GM23338 (cell line): Measurements from ENCODE around the gene MEGF11. TPM values are rescaled to one million over a fixed set of nuclear protein-coding genes. Genes with fewer than 3 reads are reported as not detected.
A peak's percentile ranks its signal among the peaks of the same experiment; 100 is the strongest.

Experiments
- ATAC-seq: fragments of 200-7000 bp; cut with Tn5 transposase; 3 replicates; pipeline ENCODE4 v1.9.1; 2020
- DNase-seq: peaks from one replicate; pipeline ENCODE4 v3.0.0-alpha.2; 2015; ENCODE audit warnings: low spot score
- H2AFZ ChIP-seq: fragments of 200-600 bp; sonication (generic); 2 replicates; pipeline ENCODE4 v1.8.0; 2016; ENCODE audit warnings: antibody characterized with exemption, mild to moderate bottlenecking, moderate library complexity
- H3F3A ChIP-seq: fragments of 200-600 bp; sonication (generic); replicated peaks from 2 replicates; pipeline ENCODE4 v1.8.0; 2017; ENCODE audit warnings: antibody characterized with exemption, mixed run types, low read depth
- H3K27ac ChIP-seq: fragments of 200-600 bp; sonication (generic); 2 replicates; pipeline ENCODE4 v1.6.1; 2016; ENCODE audit warnings: low read depth
- H3K27me3 ChIP-seq: fragments of 200-600 bp; sonication (generic); 2 replicates; pipeline ENCODE4 v1.8.0; 2016; ENCODE audit warnings: mild to moderate bottlenecking, mixed run types, moderate library complexity; ENCODE audit not compliant: insufficient read depth
- H3K36me3 ChIP-seq: fragments of 200-600 bp; sonication (generic); 2 replicates; pipeline ENCODE4 v1.8.0; 2016; ENCODE audit warnings: mild to moderate bottlenecking; ENCODE audit not compliant: insufficient read depth
- H3K4me1 ChIP-seq: fragments of 200-600 bp; sonication (generic); 2 replicates; pipeline ENCODE4 v1.8.0; 2016; ENCODE audit warnings: mild to moderate bottlenecking, moderate library complexity; ENCODE audit not compliant: insufficient read depth
- H3K4me2 ChIP-seq: fragments of 200-600 bp; sonication (generic); 2 replicates; pipeline ENCODE4 v1.7.1; 2017; ENCODE audit warnings: mixed run types
- H3K4me3 ChIP-seq: fragments of 200-600 bp; sonication (generic); 2 replicates; pipeline ENCODE4 v1.6.1; 2016; ENCODE audit warnings: mixed run types
- H3K79me2 ChIP-seq: fragments of 200-600 bp; sonication (generic); replicated peaks from 2 replicates; pipeline ENCODE4 v1.8.0; 2017; ENCODE audit warnings: mild to moderate bottlenecking; ENCODE audit not compliant: insufficient read depth
- H3K9me2 ChIP-seq: fragments of 200-600 bp; sonication (generic); 2 replicates; pipeline ENCODE4 v1.8.0; 2017; ENCODE audit not compliant: insufficient read depth
- H4K20me1 ChIP-seq: fragments of 200-600 bp; sonication (generic); replicated peaks from 2 replicates; pipeline ENCODE4 v1.8.0; 2017; ENCODE audit warnings: mild to moderate bottlenecking; ENCODE audit not compliant: insufficient read depth
- H3K27ac Mint-ChIP-seq: 2 replicates; pipeline ENCODE4 v1.8.0; 2020; ENCODE audit warnings: inconsistent platforms, mild to moderate bottlenecking, moderate library complexity, mixed read lengths
- H3K27me3 Mint-ChIP-seq: 3 replicates; pipeline ENCODE4 v1.8.0; 2022; ENCODE audit warnings: low read depth, mild to moderate bottlenecking, moderate library complexity, mixed read lengths, inconsistent platforms; ENCODE audit not compliant: insufficient read depth, poor library complexity
- H3K36me3 Mint-ChIP-seq: 3 replicates; pipeline ENCODE4 v1.8.0; 2021; ENCODE audit warnings: low read depth, mild to moderate bottlenecking, inconsistent platforms, moderate library complexity, mixed read lengths
- H3K4me1 Mint-ChIP-seq: 3 replicates; pipeline ENCODE4 v1.8.0; 2020; ENCODE audit warnings: mild to moderate bottlenecking, inconsistent platforms, mixed read lengths
- H3K4me3 Mint-ChIP-seq: 3 replicates; pipeline ENCODE4 v1.8.0; 2021; ENCODE audit warnings: moderate library complexity, mild to moderate bottlenecking, inconsistent platforms, mixed read lengths
- H3K9me3 Mint-ChIP-seq: 3 replicates; pipeline ENCODE4 v1.8.0; 2020; ENCODE audit warnings: moderate library complexity, mild to moderate bottlenecking, inconsistent platforms, mixed read lengths
- CREB1 ChIP-seq: fragments of 250-450 bp; sonication (Bioruptor Pico); IDR thresholded peaks from 2 replicates; pipeline ENCODE4 v1.5.0; 2020; ENCODE audit warnings: low read depth, mild to moderate bottlenecking, moderate library complexity
- CTCF ChIP-seq, 2 experiments: fragments of 200-600 bp in 1 of 2; sonication (generic) in 1 of 2; conservative IDR thresholded peaks; 2 replicates each; pipeline versions ENCODE4 v1.5.1 to v1.6.1; 2016 to 2017; ENCODE audit warnings: antibody characterized with exemption in 2 of 2, low read depth in 2 of 2, mild to moderate bottlenecking in 2 of 2, moderate library complexity in 1 of 2
- ETS1 ChIP-seq: IDR thresholded peaks from 2 replicates; pipeline ENCODE4 v1.6.1; 2016; ENCODE audit warnings: antibody characterized with exemption
- EZH2 ChIP-seq: fragments of 200-600 bp; sonication (generic); IDR thresholded peaks from one replicate; pipeline ENCODE4 v1.8.0; 2017; ENCODE audit warnings: antibody characterized with exemption, mild to moderate bottlenecking, low read depth; ENCODE audit not compliant: unreplicated experiment
- EZH2phosphoT487 ChIP-seq: fragments of 200-600 bp; sonication (generic); IDR thresholded peaks from one replicate; pipeline ENCODE4 v1.8.1; 2018; ENCODE audit warnings: antibody characterized with exemption; ENCODE audit not compliant: unreplicated experiment
- JUNB ChIP-seq: IDR thresholded peaks from one replicate; pipeline ENCODE4 v1.6.1; 2016; ENCODE audit warnings: antibody characterized with exemption; ENCODE audit not compliant: unreplicated experiment
- NANOG ChIP-seq: IDR thresholded peaks from 2 replicates; pipeline ENCODE4 v1.6.1; 2016; ENCODE audit warnings: antibody characterized with exemption, borderline replicate concordance
- POLR2AphosphoS5 ChIP-seq: IDR thresholded peaks from 2 replicates; pipeline ENCODE4 v1.6.1; 2016; ENCODE audit warnings: antibody characterized with exemption, low read depth
- REST ChIP-seq: IDR thresholded peaks from one replicate; pipeline ENCODE4 v1.6.1; 2018; ENCODE audit warnings: antibody characterized with exemption; ENCODE audit not compliant: unreplicated experiment
- STAT1 ChIP-seq: IDR thresholded peaks from one replicate; pipeline ENCODE4 v1.6.1; 2016; ENCODE audit warnings: antibody characterized with exemption; ENCODE audit not compliant: unreplicated experiment
- ZNF114 ChIP-seq: fragments of 250-450 bp; sonication (Bioruptor Pico); IDR thresholded peaks from 2 replicates; pipeline ENCODE4 v1.5.0; 2020; ENCODE audit warnings: mild to moderate bottlenecking, moderate library complexity
- ZNF331 ChIP-seq: fragments of 250-450 bp; sonication (Bioruptor Pico); IDR thresholded peaks from 2 replicates; pipeline ENCODE4 v1.5.0; 2020; ENCODE audit warnings: low read depth, mild to moderate bottlenecking, moderate library complexity
- polyA plus RNA-seq: library from polyadenylated mRNA; unstranded; fragments of >200 nt; fragmentation: Nextera tagmentation; extraction: Ambion mirVana; gene quantifications from 2 replicates; pipeline ENCODE4 v1.2.1, GENCODE V29; 2016
- total RNA-seq: library from RNA; depleted of rRNA; stranded (reverse); fragments of >200 nt; shearing (Covaris generic); gene quantifications from 2 replicates; pipeline ENCODE4 v1.2.3, GENCODE V29; 2014

Gene MEGF11
- total and polyA plus RNA-seq, 2 experiments from 2014 or later = 1.3 to 1.9 TPM

DNA sequence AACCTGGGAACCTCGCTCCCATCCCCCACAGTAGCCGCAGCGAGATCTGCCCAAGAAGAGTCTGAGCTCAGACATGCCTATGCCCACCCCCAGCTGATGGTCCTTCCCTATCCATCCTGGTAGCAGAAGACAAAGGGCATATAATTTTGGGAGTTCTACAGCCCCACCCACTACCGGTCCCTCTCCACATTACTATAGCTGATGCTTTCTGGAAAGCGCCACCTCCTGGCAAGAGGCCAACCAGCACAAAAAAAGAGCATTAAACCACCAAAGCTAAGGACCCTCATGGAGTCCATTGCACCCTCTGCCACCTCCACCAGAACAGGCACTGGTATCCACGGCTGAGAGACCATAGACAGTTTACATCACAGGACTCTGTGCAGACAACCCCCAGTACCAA lies 168.4 kb downstream of the MEGF11 start:
- Mint-ChIP-seq H3K36me3 (peaks cover 7% of the 10 kb centered on the region; the same call in 1 of the 3 replicates), H3K4me3 (no peak overlapping the region), H3K4me1 (peaks cover 14% of the 10 kb centered on the region), H3K27me3 (peaks cover 2% of the 10 kb centered on the region), H3K9me3 (peaks cover 9% of the 10 kb centered on the region), H3K27ac (no peak overlapping the region; the same call in 1 of the 2 replicates)
- Histone ChIP-seq H3K79me2 (no peaks in the 10 kb centered on the region), H3K4me1 (peaks cover 10% of the 10 kb centered on the region; the same call in 1 of the 2 replicates), H2AFZ (0 out of 2 replicates have a peak overlapping the region, but pooled peaks have one; percentile 49), H3K27me3 (no peaks in the 10 kb centered on the region), H3K9me2 (no peaks in the 10 kb centered on the region), H3F3A (no peaks in the 10 kb centered on the region), H3K27ac (no peak overlapping the region), H3K36me3 (no peaks in the 10 kb centered on the region; the same call in 1 of the 2 replicates), H3K4me3 (no peak overlapping the region), H3K4me2 (no peak overlapping the region), H4K20me1 (no peaks in the 10 kb centered on the region)
- peak; percentile 62 for DNase-seq
- ATAC-seq = no peak
- TF ChIP-seq CTCF (conservative IDR thresholded peaks at IDR 0.05; ENCODE audit: low read depth in 2 of 2) = peak; percentile 70 to 72
- TF ChIP-seq POLR2AphosphoS5 = no peak

GRCh38 chr15:66084704-66085103 lies 168.8 kb downstream of the MEGF11 start:
- Histone ChIP-seq H3K4me1 (peaks cover 10% of the 10 kb centered on the region; the same call in 1 of the 2 replicates), H3K79me2 (no peaks in the 10 kb centered on the region), H3K4me2 (no peak overlapping the region), H3K9me2 (no peaks in the 10 kb centered on the region), H3K27ac (no peak overlapping the region), H3F3A (no peaks in the 10 kb centered on the region), H2AFZ (no peak overlapping the region), H3K36me3 (no peaks in the 10 kb centered on the region; the same call in 1 of the 2 replicates), H4K20me1 (no peaks in the 10 kb centered on the region), H3K27me3 (no peaks in the 10 kb centered on the region), H3K4me3 (no peak overlapping the region)
- Mint-ChIP-seq H3K27ac (no peak overlapping the region), H3K4me3 (no peak overlapping the region), H3K36me3 (peaks cover 7% of the 10 kb centered on the region; the same call in 1 of the 3 replicates), H3K27me3 (peaks cover 3% of the 10 kb centered on the region), H3K4me1 (peaks cover 14% of the 10 kb centered on the region), H3K9me3 (peaks cover 9% of the 10 kb centered on the region)
- ATAC-seq (no peak), DNase-seq (no peak)
- no peak for TF ChIP-seq ETS1
- no peak for TF ChIP-seq JUNB
- TF ChIP-seq EZH2phosphoT487 = no peak
- no peak for TF ChIP-seq NANOG
- no peak for TF ChIP-seq CREB1 (CRISPR knock-in tag)
- no peak for TF ChIP-seq EZH2
- no peak for TF ChIP-seq CTCF (conservative IDR thresholded peaks at IDR 0.05; ENCODE audit: low read depth in 2 of 2)
- TF ChIP-seq ZNF331 (CRISPR knock-in tag) = no peak
- no peak for TF ChIP-seq ZNF114 (CRISPR knock-in tag)
- TF ChIP-seq STAT1 = no peak
- no peak for TF ChIP-seq REST
- TF ChIP-seq POLR2AphosphoS5 = no peak
